GM18508 (cell line): ENCODE measurements around the gene NFYC.
"Not testable (repeated sequence)": the region's sequence is repeated elsewhere in the genome, so short reads cannot be mapped to it uniquely, and the experiment has no call there.

Source experiments
- ATAC-seq: cut with Tn5 transposase; IDR thresholded peaks from one replicate; pipeline ENCODE4 v1.9.1; 2021; ENCODE audit warnings: moderate number of reproducible peaks; ENCODE audit not compliant: insufficient read depth, unreplicated experiment

Gene NFYC

DNA sequence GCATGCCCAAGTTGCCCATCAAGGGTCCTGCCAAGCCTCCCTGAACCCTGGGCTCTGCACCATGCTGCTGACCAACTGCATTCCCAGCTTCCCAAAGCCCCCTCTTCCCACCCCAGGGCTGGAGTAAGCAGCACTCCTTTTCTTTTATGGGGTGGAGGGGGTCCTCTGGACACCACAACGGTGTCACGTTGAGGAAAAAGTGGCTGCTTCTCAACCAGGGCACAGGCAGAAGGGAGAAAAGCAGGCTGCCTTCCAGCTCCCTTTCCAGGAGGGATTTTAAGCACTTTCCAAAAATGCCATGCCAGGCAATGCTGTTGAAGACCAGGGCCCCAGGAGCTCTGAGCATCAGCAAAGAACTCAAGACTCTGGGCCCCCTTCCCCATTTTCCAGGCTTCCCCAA lies 26.7 kb upstream of the NFYC start:
- no peak for ATAC-seq

DNA sequence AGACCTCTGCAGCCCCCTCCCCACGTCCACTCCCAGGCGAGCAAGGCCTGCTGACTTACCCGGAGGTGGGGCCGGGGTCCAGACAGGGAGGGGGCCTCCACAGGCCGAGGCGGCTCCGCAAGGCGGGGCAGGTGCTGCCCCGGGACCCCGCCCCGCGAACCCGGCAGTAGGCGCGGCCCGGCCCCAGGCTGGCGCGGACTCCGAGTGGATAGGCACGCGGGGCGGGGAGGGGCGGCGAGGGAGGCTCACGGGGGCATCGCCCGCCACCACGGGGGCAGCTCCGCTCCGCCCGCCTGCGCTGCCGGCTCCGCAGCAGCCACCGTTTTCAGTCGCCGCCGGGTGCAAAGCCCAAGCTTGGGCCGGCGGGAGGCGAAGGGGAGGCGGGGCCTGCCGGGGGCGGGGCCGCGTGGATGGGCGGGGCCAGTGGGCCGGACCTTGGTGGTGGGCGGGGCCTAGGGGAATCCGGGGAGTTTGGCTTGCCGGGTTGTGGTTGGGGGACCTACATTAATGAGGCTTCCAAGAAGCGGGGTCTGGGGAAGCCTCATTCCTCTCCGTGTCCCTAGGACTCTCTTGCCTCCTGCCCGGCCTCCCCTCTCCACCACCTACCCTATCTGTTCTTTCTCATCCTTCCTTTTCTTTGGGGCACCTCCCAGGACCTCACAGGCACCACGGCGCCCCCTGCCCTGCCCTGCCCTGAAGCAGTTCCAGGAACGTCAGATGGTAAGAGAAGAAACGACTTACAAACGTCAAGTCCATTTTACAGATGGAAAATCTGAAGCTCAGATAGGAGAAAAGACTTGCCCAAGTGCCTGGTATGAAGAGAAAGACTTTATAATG lies 26.0 kb upstream of the NFYC start, which contains the start of gene RIMS3:
RIMS3 (minus strand) TSS at position 348 of the 837 bp plus-strand sequence. CDS start 23,757 bp downstream, outside the sequence.
- ATAC-seq: no peak

- ATAC-seq: no peak
Observed at GRCh38 chr1:40668769-40669525, 22.6 kb upstream of the NFYC start.

GRCh38 chr1:40673452-40673851 lies 18.1 kb upstream of the NFYC start:
- ATAC-seq: no peak

DNA sequence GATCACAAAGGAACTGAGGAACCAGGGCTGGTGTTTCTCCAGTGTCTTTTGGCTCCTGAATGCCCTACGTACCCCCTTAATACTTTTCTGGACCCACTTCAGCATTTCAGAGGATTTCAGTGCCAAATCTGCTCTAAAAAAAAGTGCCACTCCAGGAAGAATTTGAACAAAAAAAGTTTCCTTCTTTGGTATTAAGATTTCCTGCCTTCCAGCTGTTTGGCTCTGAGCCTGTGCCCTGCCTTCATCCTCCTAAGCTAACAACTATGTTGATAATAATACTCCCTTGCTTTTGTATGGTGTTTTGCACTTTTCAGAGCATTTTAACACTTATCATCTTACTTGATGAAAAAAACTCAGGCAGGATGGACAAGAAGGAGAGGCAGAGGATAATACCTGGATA lies 15.0 kb upstream of the NFYC start:
- ATAC-seq: no peak

- ATAC-seq: no peak
Observed at GRCh38 chr1:40679165-40679953, 12.1 kb upstream of the NFYC start.

GRCh38 chr1:40684669-40685068 lies 6.8 kb upstream of the NFYC start:
- ATAC-seq: no peak

- ATAC-seq: no peak
Observed at GRCh38 chr1:40687059-40687458, 4.4 kb upstream of the NFYC start.

GRCh38 chr1:40687661-40688060 lies 3.8 kb upstream of the NFYC start:
- ATAC-seq: no peak

GRCh38 chr1:40689737-40690136 lies 1.8 kb upstream of the NFYC start:
- ATAC-seq: no peak

DNA sequence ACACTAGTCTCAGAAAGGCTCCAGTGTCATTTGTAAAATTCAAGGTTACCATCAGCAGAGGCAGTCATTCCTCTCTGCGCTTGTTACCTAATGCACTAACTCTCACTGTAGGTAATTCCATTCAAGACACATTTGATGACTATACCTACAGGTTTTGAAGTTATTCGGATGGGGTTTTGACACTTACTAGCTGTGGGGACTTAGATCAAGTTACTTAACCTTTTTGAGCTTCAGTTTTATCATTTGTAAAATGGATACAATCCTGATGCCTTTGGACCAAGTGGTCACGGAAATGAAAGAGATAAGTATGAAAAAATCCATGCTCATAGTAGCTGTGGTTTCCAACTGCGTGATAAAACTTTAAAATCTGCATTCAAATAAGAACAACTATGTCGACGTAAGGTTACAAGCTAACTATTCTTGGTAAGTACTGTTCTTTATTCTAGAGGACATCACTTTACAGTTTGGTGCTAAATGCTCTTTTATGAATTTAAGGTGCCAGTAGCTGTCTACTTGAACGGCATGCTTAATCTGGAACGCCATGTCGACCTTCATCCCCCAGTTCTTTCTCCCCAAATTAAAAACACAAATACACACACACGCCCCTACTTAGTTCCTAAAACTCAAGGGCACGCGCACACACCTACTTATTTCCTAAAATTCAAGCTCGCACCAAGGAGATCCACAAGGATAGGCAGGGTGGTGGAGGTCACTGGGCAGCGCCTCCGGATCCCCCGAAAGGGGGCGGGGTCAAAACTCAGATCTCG lies 550 bp upstream of the NFYC start:
- no peak for ATAC-seq

DNA sequence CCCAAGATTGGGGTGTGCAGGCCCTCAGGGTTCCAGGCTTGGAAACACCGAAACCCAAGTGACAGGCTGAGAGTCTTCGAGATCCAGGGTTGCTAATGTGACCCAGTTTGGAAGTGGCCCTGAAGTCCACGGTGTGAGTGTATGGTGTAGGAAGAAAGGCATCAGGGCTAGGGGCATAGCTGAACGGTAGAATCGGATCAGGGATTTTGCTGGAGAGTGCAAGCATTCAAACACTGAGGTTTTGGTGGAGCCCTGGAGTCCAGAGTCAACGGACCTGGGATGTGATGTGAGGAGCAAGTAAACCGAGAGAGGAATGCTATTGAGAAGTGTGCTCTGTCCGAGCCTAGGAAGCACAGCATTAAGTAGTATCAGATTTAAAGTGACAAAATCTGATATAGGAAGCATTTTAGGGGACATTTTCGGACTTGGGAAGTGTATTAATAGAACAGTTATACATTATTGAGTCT lies 958 bp downstream of the NFYC start:
- ATAC-seq: no peak

- ATAC-seq: no peak
Observed at GRCh38 chr1:40693425-40693824, 1.9 kb downstream of the NFYC start.

- no peak for ATAC-seq
Observed at GRCh38 chr1:40694353-40694874, 2.9 kb downstream of the NFYC start.

DNA sequence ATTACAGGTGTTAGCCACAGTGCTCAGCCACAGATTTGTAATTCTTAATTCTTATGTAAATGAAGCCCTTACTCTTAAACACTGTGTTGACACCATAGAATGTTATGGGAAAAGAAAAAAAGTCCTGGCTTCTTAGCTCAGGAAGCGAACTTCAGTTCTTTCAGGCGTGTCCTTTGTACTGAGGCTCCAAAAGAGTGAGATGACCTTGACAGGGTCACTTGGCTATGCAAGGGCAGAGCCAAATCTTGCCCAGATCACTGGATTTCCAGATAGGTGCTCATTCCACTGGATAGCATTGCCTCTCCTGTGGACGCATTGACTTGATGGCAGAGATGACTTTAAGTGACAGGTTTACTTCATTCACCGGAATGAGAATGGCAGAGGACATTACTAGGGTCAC lies 4.8 kb downstream of the NFYC start:
- no peak for ATAC-seq

GRCh38 chr1:40697436-40697835 lies 5.9 kb downstream of the NFYC start:
- ATAC-seq: no peak

GRCh38 chr1:40699787-40700186 lies 8.3 kb downstream of the NFYC start:
- ATAC-seq: no peak

DNA sequence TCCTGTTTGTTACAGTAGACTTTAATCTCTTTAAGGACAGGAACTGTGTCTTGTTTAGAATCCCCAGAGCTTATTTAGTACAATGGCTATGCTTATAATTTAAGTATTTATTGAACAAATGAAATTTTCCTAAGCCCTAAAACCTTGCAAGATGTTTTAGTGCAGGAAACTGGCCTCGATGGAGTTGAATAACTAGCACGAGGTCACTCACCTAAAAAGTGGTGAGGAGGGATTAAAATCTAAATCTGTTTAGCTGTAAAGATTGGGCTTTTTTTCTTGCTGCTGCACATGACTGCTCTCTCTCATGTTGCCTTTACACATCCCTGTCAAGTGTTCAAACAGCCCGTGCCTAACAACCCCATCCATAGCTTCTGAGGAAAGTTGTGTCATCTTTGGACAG lies 10.2 kb downstream of the NFYC start:
- no peak for ATAC-seq

GRCh38 chr1:40702810-40703209 lies 11.3 kb downstream of the NFYC start:
- not testable (repeated sequence) for ATAC-seq

DNA sequence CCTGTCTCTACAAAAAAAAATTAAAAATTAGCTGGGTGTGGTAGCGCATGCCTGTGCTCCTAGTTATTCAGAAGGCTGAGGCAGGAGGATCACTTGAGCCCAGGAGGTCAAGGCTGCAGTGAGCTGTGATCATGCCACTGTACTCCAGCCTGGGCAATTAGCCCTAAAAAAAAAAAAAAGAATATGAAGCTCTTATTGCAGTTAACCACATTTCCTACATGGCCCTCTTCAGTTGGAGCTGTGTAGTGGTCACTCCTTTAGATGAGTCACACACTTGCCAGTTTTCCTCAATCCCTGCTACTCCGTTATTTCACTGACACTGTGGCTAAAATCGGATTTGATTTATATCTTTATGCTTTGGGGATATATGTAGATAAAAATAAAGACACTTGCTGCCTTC lies 11.8 kb downstream of the NFYC start:
- ATAC-seq: no peak
